Neural cell (in vitro differentiated cells): ENCODE measurements around the gene BCS1L. TPM values are rescaled to one million over a fixed set of nuclear protein-coding genes. Genes with fewer than 3 reads are reported as not detected.

Experiments used
- polyA plus RNA-seq: library from polyadenylated mRNA; depleted of rRNA; stranded (reverse); fragments of >200 nt; gene quantifications from 2 replicates; pipeline ENCODE4 v1.2.3, GENCODE V29; 2014

BCS1L gene
- polyA plus RNA-seq, 1 donor from 2014 or later, result 75.8 TPM

Other genes with a start within 250 kb of the BCS1L start
- 0.06 TPM in 1 of 2 replicates, not detected in the other for gene VIL1, start 240.6 kb upstream of the BCS1L start, polyA plus RNA-seq
- gene USP37, start 91.3 kb upstream of the BCS1L start, polyA plus RNA-seq, result 16.5 and 20.2 TPM in 2 replicates
- gene CNOT9, start 90.8 kb upstream of the BCS1L start, polyA plus RNA-seq, result 72.1 and 94.7 TPM in 2 replicates
- gene PLCD4, start 51.8 kb upstream of the BCS1L start, polyA plus RNA-seq, result 4.9 and 9.3 TPM in 2 replicates
- gene ZNF142, start 60 bp upstream of the BCS1L start, polyA plus RNA-seq, result 4.8 and 6.4 TPM in 2 replicates
- gene RNF25, start 12.3 kb downstream of the BCS1L start, polyA plus RNA-seq, result 86.0 and 107 TPM in 2 replicates
- 61.5 and 69.7 TPM in 2 replicates for gene STK36, start 12.4 kb downstream of the BCS1L start, polyA plus RNA-seq
- 5.3 and 12.7 TPM in 2 replicates for gene TTLL4, start 51.2 kb downstream of the BCS1L start, polyA plus RNA-seq
- 0.90 TPM in 1 of 2 replicates, not detected in the other for gene CYP27A1, start 122.5 kb downstream of the BCS1L start, polyA plus RNA-seq
- gene PRKAG3, start 172.1 kb downstream of the BCS1L start, polyA plus RNA-seq, result not detected in 2 replicates
- not detected in 2 replicates for gene WNT6, start 200.1 kb downstream of the BCS1L start, polyA plus RNA-seq
- gene WNT10A, start 221.2 kb downstream of the BCS1L start, polyA plus RNA-seq, result 0.14 and 0.20 TPM in 2 replicates